GM19397 (cell line): ENCODE measurements around the gene GBP7.
A peak's percentile ranks its signal among the peaks of the same experiment; 100 is the strongest.
"Not testable (repeated sequence)": the region's sequence is repeated elsewhere in the genome, so short reads cannot be mapped to it uniquely, and the experiment has no call there.

ENCODE experiments used
- ATAC-seq: cut with Tn5 transposase; IDR thresholded peaks from one replicate; pipeline ENCODE4 v1.9.1; 2021; ENCODE audit warnings: mild to moderate bottlenecking, moderate library complexity; ENCODE audit not compliant: unreplicated experiment

Gene GBP7

GRCh38 chr1:89175601-89176256 lies at the start of gene GBP7:
TSS of gene GBP7 (minus strand) at chr1:89176003. CDS start at chr1:89171935, 4,068 bp downstream.
- ATAC-seq = no peak

GRCh38 chr1:89221341-89221740 lies 45.5 kb upstream of the GBP7 start:
- no peak for ATAC-seq

- ATAC-seq = not testable (repeated sequence)
These were observed 44.0 kb upstream of the GBP7 start for GRCh38 chr1:89219851-89220250.

GRCh38 chr1:89218941-89219340 lies 43.1 kb upstream of the GBP7 start:
- not testable (repeated sequence) for ATAC-seq

- no peak for ATAC-seq
These were observed 37.5 kb upstream of the GBP7 start for GRCh38 chr1:89213347-89213746.

- no peak for ATAC-seq
These were observed 35.3 kb upstream of the GBP7 start for GRCh38 chr1:89211035-89211634.

GRCh38 chr1:89206373-89206772 lies 30.6 kb upstream of the GBP7 start:
- no peak for ATAC-seq

- no peak for ATAC-seq
These were observed 27.4 kb upstream of the GBP7 start for GRCh38 chr1:89203166-89203565.

- ATAC-seq = peak; percentile 68
These were observed 25.4 kb upstream of the GBP7 start for GRCh38 chr1:89201106-89201794.

GRCh38 chr1:89200663-89201062 lies 24.9 kb upstream of the GBP7 start:
- no peak for ATAC-seq

- no peak for ATAC-seq
These were observed 23.8 kb upstream of the GBP7 start for GRCh38 chr1:89199525-89200031.

GRCh38 chr1:89198491-89199072 lies 22.8 kb upstream of the GBP7 start, which contains the start of gene GBP4:
TSS of gene GBP4 (minus strand) at chr1:89198942. CDS start at chr1:89198834, 108 bp downstream.
- ATAC-seq = peak; percentile 42

- no peak for ATAC-seq
These were observed 22.3 kb upstream of the GBP7 start for GRCh38 chr1:89198081-89198480.

GRCh38 chr1:89195476-89195875 lies 19.7 kb upstream of the GBP7 start:
- no peak for ATAC-seq

- no peak for ATAC-seq
These were observed 15.5 kb upstream of the GBP7 start for GRCh38 chr1:89191314-89191713.

GRCh38 chr1:89190017-89190416 lies 14.2 kb upstream of the GBP7 start:
- no peak for ATAC-seq

- ATAC-seq = no peak
These were observed 3.5 kb upstream of the GBP7 start for GRCh38 chr1:89179343-89179742.

GRCh38 chr1:89176971-89177370 lies 1.2 kb upstream of the GBP7 start:
- ATAC-seq = no peak

- no peak for ATAC-seq
These were observed 1.3 kb downstream of the GBP7 start for GRCh38 chr1:89174491-89174890.

- ATAC-seq = no peak
These were observed 3.2 kb downstream of the GBP7 start for GRCh38 chr1:89172468-89173143.

GRCh38 chr1:89171067-89171438 lies 4.8 kb downstream of the GBP7 start:
- ATAC-seq = no peak
